BJ (cell line): Measurements from ENCODE around the gene PPM1G. TPM values are rescaled to one million over a fixed set of nuclear protein-coding genes. Genes with fewer than 3 reads are reported as not detected.
"Not testable (repeated sequence)": the region's sequence is repeated elsewhere in the genome, so short reads cannot be mapped to it uniquely, and the experiment has no call there.

Experiments
- CTCF ChIA-PET: fragments of 350-600 bp; formaldehyde crosslinking; extraction: SDS; loops from one replicate; lab custom pipeline; 2021; ENCODE audit warnings: antibody characterized with exemption, inconsistent platforms; lab: Yijun Ruan, JAX
- POLR2A ChIA-PET: fragments of 300-600 bp; sonication (Branson Sonifier 250); formaldehyde crosslinking; extraction: SDS; loops from one replicate; lab custom pipeline; 2021; ENCODE audit warnings: antibody characterized with exemption; lab: Charles Lee
- DNase-seq: peaks from one replicate; pipeline ENCODE4 v3.0.0-alpha.2; 2011; ENCODE audit warnings: low read depth
- H3K27me3 ChIP-seq: 2 replicates; pipeline ENCODE4 v1.6.0; 2011; ENCODE audit warnings: low read length; ENCODE audit not compliant: control insufficient read depth, insufficient read depth
- H3K36me3 ChIP-seq: 2 replicates; pipeline ENCODE4 v1.5.1; 2011; ENCODE audit warnings: low read length; ENCODE audit not compliant: control insufficient read depth, insufficient read depth
- H3K4me3 ChIP-seq: 2 replicates; pipeline ENCODE4 v1.5.1; 2011; ENCODE audit warnings: low read depth, mild to moderate bottlenecking, control low read depth, low read length
- CTCF ChIP-seq: IDR thresholded peaks from 2 replicates; pipeline ENCODE4 v1.5.1; 2011; ENCODE audit warnings: low read depth, mild to moderate bottlenecking, control low read depth, inconsistent platforms, low read length, moderate library complexity; ENCODE audit not compliant: insufficient read depth
- polyA plus RNA-seq: library from polyadenylated mRNA; depleted of rRNA; stranded (reverse); fragments of >200 nt; gene quantifications from 2 replicates; pipeline ENCODE4 v1.2.3, GENCODE V29; 2011

The PPM1G gene
- polyA plus RNA-seq, 1 experiment: 48.3 TPM

- Histone ChIP-seq H3K36me3 (no peaks in the 10 kb centered on the region), H3K4me3 (no peak overlapping the region), H3K27me3 (no peaks in the 10 kb centered on the region)
- ChIA-PET POLR2A (interaction anchor here (0.5 to 0.7 kb wide), 2 partner anchors 74 to 304 kb away, joined by 3 to 4 read pairs; partner anchors contain the start of gene NRBP1), CTCF (interaction anchor here (0.6 to 1.2 kb wide), 2 partner anchors 16 to 1214 kb away, joined by 4 read pairs; no protein-coding TSS in a partner anchor)
- TF ChIP-seq CTCF: no peak
- DNase-seq: no peak
Measured at GRCh38 chr2:27353762-27354596, 55.4 kb downstream of the PPM1G start.

- POLR2A ChIA-PET, H3K4me3 ChIP-seq, H3K27me3 ChIP-seq, DNase-seq, H3K36me3 ChIP-seq: not testable (repeated sequence)
- CTCF ChIA-PET: interaction anchor here (1.2 kb wide), 1 partner anchor 16 kb away, joined by 4 read pairs; no protein-coding TSS in a partner anchor
Measured at GRCh38 chr2:27353386-27353761, 56.0 kb downstream of the PPM1G start.

GRCh38 chr2:27351802-27352598, 57.4 kb downstream of the PPM1G start:
- ChIA-PET CTCF (no interaction called here), POLR2A (no interaction called here)
- no peaks in the 10 kb centered on the region for H3K27me3 ChIP-seq
- H3K36me3 ChIP-seq: no peaks in the 10 kb centered on the region
- no peak for TF ChIP-seq CTCF
- no peak overlapping the region for H3K4me3 ChIP-seq
- no peak for DNase-seq

GRCh38 chr2:27350106-27350693, 59.2 kb downstream of the PPM1G start:
- Histone ChIP-seq H3K4me3 (no peak overlapping the region), H3K27me3 (no peaks in the 10 kb centered on the region), H3K36me3 (no peaks in the 10 kb centered on the region)
- no peak for DNase-seq
- POLR2A ChIA-PET: no interaction called here
- no peak for TF ChIP-seq CTCF
- CTCF ChIA-PET: interaction anchor here (1.1 kb wide), 1 partner anchor 13 kb away, joined by 3 read pairs; no protein-coding TSS in a partner anchor

- H3K36me3 ChIP-seq: no peaks in the 10 kb centered on the region; the same call in 1 of the 2 replicates
- ChIA-PET CTCF (no interaction called here), POLR2A (no interaction called here)
- no peaks in the 10 kb centered on the region for H3K27me3 ChIP-seq
- H3K4me3 ChIP-seq: no peak overlapping the region
- no peak for TF ChIP-seq CTCF
- DNase-seq: no peak
Measured at GRCh38 chr2:27347641-27348040, 61.8 kb downstream of the PPM1G start.
